ENCODE results near the gene SMIM15. TPM values are rescaled to one million over a fixed set of nuclear protein-coding genes. Genes with fewer than 3 reads are reported as not detected.

SMIM15 gene
- total RNA-seq, 1 experiment from 2014 or later: 58.2 TPM

GRCh38 chr5:61163905-61164304 is 1.6 kb upstream of the SMIM15 start:
- no peaks in the 10 kb centered on the region for H3K9me3 ChIP-seq (ENCODE audit: insufficient read depth, low read depth)
- no peaks in the 10 kb centered on the region for H3K27me3 ChIP-seq (ENCODE audit: insufficient read depth, low read depth)
- H3K4me2 ChIP-seq: peak overlapping the region; percentile 90
- intact Hi-C loops (cut with micrococcal nuclease; ENCODE audit: unreplicated experiment): loop anchor here (2.0 to 10.0 kb wide), 5 partner anchors 91 to 651 kb away; no protein-coding TSS in a partner anchor
- no peak overlapping the region for H3K27ac ChIP-seq
- no peak overlapping the region for H2AFZ ChIP-seq
- CTCF ChIA-PET: no interaction called here
- DNase-seq: no peak
- peaks cover 21% of the 10 kb centered on the region for H3K36me3 ChIP-seq (ENCODE audit: low read depth)
- peak overlapping the region; percentile 95; the same call in 1 of the 2 replicates for H3K4me3 ChIP-seq
- TF ChIP-seq EZH2 (IDR thresholded peaks at IDR 0.05; ENCODE audit: low read depth): no peak
- no peak for TF ChIP-seq CTCF (conservative IDR thresholded peaks at IDR 0.05)
- no peaks in the 10 kb centered on the region for H4K20me1 ChIP-seq (ENCODE audit: insufficient read depth)
- no peaks in the 10 kb centered on the region for H3K9me2 ChIP-seq (ENCODE audit: insufficient read depth)
- BruUV-seq (replicated peaks): no TSS peak
- H3K4me1 ChIP-seq (replicated peaks; ENCODE audit: insufficient read depth): peaks cover 27% of the 10 kb centered on the region
- H3K79me2 ChIP-seq (ENCODE audit: low read depth): peaks cover 51% of the 10 kb centered on the region
- POLR2A ChIA-PET (ENCODE audit: unreplicated experiment): interaction anchor here (0.6 to 1.4 kb wide), 3 partner anchors 135 to 1293 kb away, joined by 4 to 7 read pairs (median 4); no protein-coding TSS in a partner anchor
- H3F3A ChIP-seq (ENCODE audit: insufficient read depth, low read depth): no peaks in the 10 kb centered on the region

GRCh38 chr5:61162832-61163567 is 732 bp upstream of the SMIM15 start:
- H3K79me2 ChIP-seq (ENCODE audit: low read depth): peaks cover 56% of the 10 kb centered on the region
- peak in 1 of 2 experiments; percentile 43 for DNase-seq
- peak overlapping the region; percentile 76 for H3K27ac ChIP-seq
- H3K27me3 ChIP-seq (ENCODE audit: insufficient read depth, low read depth): no peaks in the 10 kb centered on the region
- intact Hi-C loops (cut with micrococcal nuclease; ENCODE audit: unreplicated experiment): loop anchor here (1.0 to 10.0 kb wide), 6 partner anchors 92 to 652 kb away; no protein-coding TSS in a partner anchor
- no peaks in the 10 kb centered on the region for H3K9me3 ChIP-seq (ENCODE audit: insufficient read depth, low read depth)
- peaks cover 30% of the 10 kb centered on the region for H3K4me1 ChIP-seq (replicated peaks; ENCODE audit: insufficient read depth)
- ChIA-PET CTCF (no interaction called here), POLR2A (ENCODE audit: unreplicated experiment) (interaction anchor here (0.6 kb wide), 1 partner anchor 136 kb away, joined by 7 read pairs; no protein-coding TSS in a partner anchor)
- H3K9me2 ChIP-seq (ENCODE audit: insufficient read depth): no peaks in the 10 kb centered on the region
- peaks cover 26% of the 10 kb centered on the region for H3K36me3 ChIP-seq (ENCODE audit: low read depth)
- no peaks in the 10 kb centered on the region for H4K20me1 ChIP-seq (ENCODE audit: insufficient read depth)
- TSS peak; percentile 67 for BruUV-seq (replicated peaks)
- TF ChIP-seq EZH2 (IDR thresholded peaks at IDR 0.05; ENCODE audit: low read depth) (no peak), CTCF (conservative IDR thresholded peaks at IDR 0.05) (no peak)
- H3F3A ChIP-seq (ENCODE audit: insufficient read depth, low read depth): no peaks in the 10 kb centered on the region
- H3K4me2 ChIP-seq: peak overlapping the region; percentile 90
- H2AFZ ChIP-seq: peak overlapping the region; percentile 99
- H3K4me3 ChIP-seq: peak overlapping the region; percentile 95

- H3K4me2 ChIP-seq: peak overlapping the region; percentile 90
- peaks cover 26% of the 10 kb centered on the region for H3K36me3 ChIP-seq (ENCODE audit: low read depth)
- H3K9me3 ChIP-seq (ENCODE audit: insufficient read depth, low read depth): no peaks in the 10 kb centered on the region
- ChIA-PET POLR2A (ENCODE audit: unreplicated experiment) (no interaction called here), CTCF (no interaction called here)
- H2AFZ ChIP-seq: no peak overlapping the region
- H3F3A ChIP-seq (ENCODE audit: insufficient read depth, low read depth): no peaks in the 10 kb centered on the region
- no peaks in the 10 kb centered on the region for H4K20me1 ChIP-seq (ENCODE audit: insufficient read depth)
- H3K27me3 ChIP-seq (ENCODE audit: insufficient read depth, low read depth): no peaks in the 10 kb centered on the region
- H3K9me2 ChIP-seq (ENCODE audit: insufficient read depth): no peaks in the 10 kb centered on the region
- no peak for DNase-seq
- peaks cover 30% of the 10 kb centered on the region for H3K4me1 ChIP-seq (replicated peaks; ENCODE audit: insufficient read depth)
- BruUV-seq (replicated peaks): no TSS peak
- H3K79me2 ChIP-seq (ENCODE audit: low read depth): peaks cover 56% of the 10 kb centered on the region
- H3K27ac ChIP-seq: no peak overlapping the region
- intact Hi-C loops (cut with micrococcal nuclease; ENCODE audit: unreplicated experiment): loop anchor here (5.0 to 10.0 kb wide), 4 partner anchors 94 to 654 kb away; no protein-coding TSS in a partner anchor
- peak overlapping the region; percentile 95; the same call in 1 of the 2 replicates for H3K4me3 ChIP-seq
- TF ChIP-seq CTCF (conservative IDR thresholded peaks at IDR 0.05) (no peak), EZH2 (IDR thresholded peaks at IDR 0.05; ENCODE audit: low read depth) (no peak)
Observed at GRCh38 chr5:61160497-61160896, 1.8 kb downstream of the SMIM15 start.
